Stimulated activated CD8-positive, alpha-beta memory T cell treated with anti-CD3 and anti-CD28 coated beads, Interleukin-2, amount 100 ng/mL, for 1 hour (primary cell): Measurements from ENCODE around the gene TTYH3.
"Not testable (repeated sequence)": the region's sequence is repeated elsewhere in the genome, so short reads cannot be mapped to it uniquely, and the experiment has no call there.

ENCODE experiments used
- DNase-seq, 2 donors: peaks; one replicate each; pipeline ENCODE4 v3.0.0-alpha.2; 2020; ENCODE audit warnings: low read depth in 2 of 2

The TTYH3 gene

GRCh38 chr7:2602406-2603043 lies 29.3 kb upstream of the TTYH3 start:
- DNase-seq: no peak

GRCh38 chr7:2603044-2603965 lies 28.5 kb upstream of the TTYH3 start:
- DNase-seq: no peak

GRCh38 chr7:2604608-2605174 lies 27.1 kb upstream of the TTYH3 start:
- DNase-seq: no peak

- no peak for DNase-seq
These were observed 25.9 kb upstream of the TTYH3 start for GRCh38 chr7:2605608-2606538.

GRCh38 chr7:2606539-2606936 lies 25.2 kb upstream of the TTYH3 start:
- no peak for DNase-seq

GRCh38 chr7:2607122-2607922 lies 24.5 kb upstream of the TTYH3 start:
- DNase-seq: no peak

GRCh38 chr7:2607923-2608904 lies 23.6 kb upstream of the TTYH3 start:
- no peak for DNase-seq

- no peak for DNase-seq
These were observed 22.8 kb upstream of the TTYH3 start for GRCh38 chr7:2608921-2609411.

- not testable (repeated sequence) for DNase-seq
These were observed 22.1 kb upstream of the TTYH3 start for GRCh38 chr7:2609646-2610045.

GRCh38 chr7:2610466-2610865 lies 21.3 kb upstream of the TTYH3 start:
- DNase-seq: no peak

GRCh38 chr7:2610898-2611297 lies 20.9 kb upstream of the TTYH3 start:
- no peak for DNase-seq

- no peak for DNase-seq
These were observed 20.4 kb upstream of the TTYH3 start for GRCh38 chr7:2611401-2611800.

- no peak for DNase-seq
These were observed 19.9 kb upstream of the TTYH3 start for GRCh38 chr7:2611922-2612321.

GRCh38 chr7:2612445-2613097 lies 19.2 kb upstream of the TTYH3 start:
- no peak for DNase-seq

- no peak for DNase-seq
These were observed 18.5 kb upstream of the TTYH3 start for GRCh38 chr7:2613098-2613930.

- no peak for DNase-seq
These were observed 17.7 kb upstream of the TTYH3 start for GRCh38 chr7:2613931-2614600.

- no peak for DNase-seq
These were observed 17.0 kb upstream of the TTYH3 start for GRCh38 chr7:2614631-2615330.
